ENCODE results near the gene ACAA1.
"Not testable (repeated sequence)": the region's sequence is repeated elsewhere in the genome, so short reads cannot be mapped to it uniquely, and the experiment has no call there.

Gene ACAA1

GRCh38 chr3:38134517-38135143 is 2.3 kb downstream of the ACAA1 start:
- DNase-seq, result not testable (repeated sequence)

- no peak for DNase-seq
Measured at GRCh38 chr3:38133557-38134405, 3.1 kb downstream of the ACAA1 start.

DNA sequence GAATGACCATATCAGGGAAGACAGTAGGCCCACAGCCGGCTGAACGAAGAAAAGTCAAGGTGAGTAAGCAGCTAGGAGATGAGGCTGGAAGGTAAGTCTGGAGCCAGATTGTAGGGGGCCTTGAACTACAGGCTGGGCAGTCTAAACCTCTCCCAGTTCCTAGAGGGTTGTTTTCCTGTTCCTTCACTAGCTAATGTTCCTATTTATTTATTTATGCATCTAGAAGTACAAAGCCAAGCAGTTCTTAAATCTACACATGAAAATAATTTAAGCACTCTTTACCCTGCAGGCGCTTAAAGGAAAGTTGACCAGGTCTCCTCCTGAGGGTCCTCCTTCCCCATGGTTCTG is 3.7 kb downstream of the ACAA1 start:
- DNase-seq, result no peak

- peak; percentile 36 for DNase-seq
Measured at GRCh38 chr3:38131621-38132369, 5.1 kb downstream of the ACAA1 start.

- no peak for DNase-seq
Measured at GRCh38 chr3:38130631-38131065, 6.3 kb downstream of the ACAA1 start.

- DNase-seq, result no peak
Measured at GRCh38 chr3:38129058-38129457, 7.9 kb downstream of the ACAA1 start.

DNA sequence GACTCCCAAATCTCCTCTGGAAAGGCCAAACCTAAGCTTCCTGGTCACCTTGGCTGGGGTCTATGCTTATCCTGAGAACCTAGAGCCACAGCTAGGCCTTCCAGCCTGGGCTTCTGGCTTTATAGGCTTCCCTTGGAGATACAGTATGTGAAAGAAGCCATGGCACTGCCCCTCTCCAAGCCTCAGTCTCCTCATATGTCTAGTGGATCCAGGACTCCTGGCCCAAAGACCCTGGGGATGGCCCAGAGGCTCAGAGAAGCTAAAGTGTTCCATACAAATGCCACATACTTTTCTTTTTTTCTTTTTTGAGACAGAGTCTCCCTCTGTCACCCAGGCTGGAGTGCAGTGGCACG is 8.6 kb downstream of the ACAA1 start:
- no peak for DNase-seq

DNA sequence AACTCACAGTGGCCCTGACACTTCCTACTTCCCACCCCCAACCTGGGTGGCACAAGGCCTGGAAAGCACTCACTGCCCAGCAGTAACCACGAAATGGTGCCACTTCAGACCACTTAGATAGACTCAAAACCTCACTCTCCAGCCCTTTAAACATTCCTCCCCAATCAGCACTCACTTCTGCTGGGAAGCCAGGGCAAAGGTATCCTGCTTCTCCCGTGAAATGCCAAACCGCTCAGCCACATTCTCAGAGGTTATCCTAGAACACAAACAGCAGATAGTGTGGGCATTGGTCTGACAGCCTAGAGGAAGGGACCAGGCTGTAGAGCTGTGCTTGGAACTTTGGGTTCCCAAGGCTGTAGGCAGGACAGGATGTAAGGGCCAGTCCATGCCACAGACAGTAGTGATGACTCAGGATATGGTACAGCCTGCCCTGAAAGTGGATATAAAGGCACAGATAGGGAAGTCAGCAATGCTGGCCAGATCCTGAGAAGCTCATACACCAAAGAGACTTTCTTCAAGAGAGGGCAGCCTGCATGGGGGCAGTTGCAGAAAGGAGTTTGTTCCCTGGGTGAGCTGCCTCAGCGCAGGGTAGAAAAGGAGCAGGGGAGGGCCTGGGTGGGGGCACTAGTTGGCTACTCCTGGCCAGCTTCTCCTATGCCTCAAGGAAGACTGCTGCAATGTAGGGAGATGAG is 9.2 kb downstream of the ACAA1 start:
- no peak for DNase-seq

GRCh38 chr3:38126121-38126892 is 10.6 kb downstream of the ACAA1 start:
- no peak for DNase-seq

DNA sequence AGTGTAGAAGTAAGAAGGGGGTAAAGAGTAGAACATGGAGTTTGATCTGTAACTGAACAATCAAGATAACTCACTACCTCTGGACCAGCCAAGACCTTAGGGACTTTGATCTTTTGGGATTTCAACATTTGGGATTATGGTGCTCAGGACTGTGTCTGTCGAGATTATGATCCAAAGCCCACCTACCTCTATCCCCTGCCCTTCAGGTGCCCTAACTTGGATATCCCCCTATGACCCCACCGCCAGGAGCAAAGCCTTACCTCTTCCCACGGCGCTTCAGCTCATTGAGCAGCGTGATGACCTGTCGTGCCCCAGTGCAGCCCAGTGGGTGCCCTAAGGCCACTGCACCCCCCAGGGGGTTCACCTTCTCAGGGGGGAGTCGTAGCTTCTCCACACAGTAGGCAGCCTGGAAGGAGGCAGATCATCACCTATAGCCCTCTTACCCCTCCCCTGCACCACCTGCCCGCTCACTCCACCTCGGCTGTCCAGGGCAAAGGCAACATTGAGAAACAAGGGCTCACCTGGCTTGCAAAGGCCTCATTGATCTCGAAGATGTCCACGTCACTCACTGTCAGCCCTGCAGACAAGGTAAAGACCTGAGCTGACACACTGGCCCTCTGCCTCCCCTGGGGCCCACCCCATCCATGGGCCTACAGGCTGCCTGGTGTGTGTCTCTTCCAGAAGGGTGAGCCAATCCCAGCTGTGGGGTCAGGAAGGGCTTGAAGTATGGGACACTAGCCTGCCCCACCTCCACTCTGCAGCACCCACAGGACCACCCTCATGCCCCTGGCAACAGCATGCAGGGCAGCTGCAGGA is 11.4 kb downstream of the ACAA1 start:
- DNase-seq, result no peak

- DNase-seq, result no peak
Measured at GRCh38 chr3:38124324-38125122, 12.4 kb downstream of the ACAA1 start.

GRCh38 chr3:38122712-38123290 is 14.1 kb downstream of the ACAA1 start:
- no peak for DNase-seq

DNA sequence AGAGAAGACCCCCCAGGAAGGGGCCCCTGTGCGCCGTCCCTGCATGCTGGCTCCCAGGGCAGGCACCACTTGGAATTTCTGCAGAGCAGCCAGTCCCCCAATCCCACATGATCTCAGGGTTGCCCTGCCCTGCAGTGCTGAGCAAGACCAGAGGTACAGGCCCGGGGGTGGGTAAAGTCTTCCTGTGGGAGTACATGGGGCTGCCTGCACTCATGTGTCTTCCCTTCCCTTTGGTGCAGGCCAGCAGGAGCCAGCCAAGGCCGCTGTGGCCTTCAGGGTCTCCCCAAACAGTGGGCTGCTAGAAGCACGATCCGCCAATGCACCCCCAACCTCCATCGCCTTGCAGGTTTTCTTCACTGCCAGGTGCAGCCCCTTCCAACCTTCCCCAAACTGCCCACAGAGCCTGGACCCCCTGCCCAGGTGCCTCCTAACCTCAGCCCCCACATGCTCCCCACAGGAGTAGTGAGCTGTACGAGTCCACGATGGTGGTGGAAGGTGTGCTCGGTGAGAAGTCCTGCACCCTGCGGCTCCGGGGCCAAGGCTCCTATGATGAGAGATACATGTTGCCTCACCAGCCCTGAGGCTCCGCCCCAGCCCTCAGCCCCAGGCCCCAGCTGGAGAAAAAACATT is 15.0 kb downstream of the ACAA1 start:
- no peak for DNase-seq

- no peak for DNase-seq
Measured at GRCh38 chr3:38121451-38121831, 15.5 kb downstream of the ACAA1 start.

DNA sequence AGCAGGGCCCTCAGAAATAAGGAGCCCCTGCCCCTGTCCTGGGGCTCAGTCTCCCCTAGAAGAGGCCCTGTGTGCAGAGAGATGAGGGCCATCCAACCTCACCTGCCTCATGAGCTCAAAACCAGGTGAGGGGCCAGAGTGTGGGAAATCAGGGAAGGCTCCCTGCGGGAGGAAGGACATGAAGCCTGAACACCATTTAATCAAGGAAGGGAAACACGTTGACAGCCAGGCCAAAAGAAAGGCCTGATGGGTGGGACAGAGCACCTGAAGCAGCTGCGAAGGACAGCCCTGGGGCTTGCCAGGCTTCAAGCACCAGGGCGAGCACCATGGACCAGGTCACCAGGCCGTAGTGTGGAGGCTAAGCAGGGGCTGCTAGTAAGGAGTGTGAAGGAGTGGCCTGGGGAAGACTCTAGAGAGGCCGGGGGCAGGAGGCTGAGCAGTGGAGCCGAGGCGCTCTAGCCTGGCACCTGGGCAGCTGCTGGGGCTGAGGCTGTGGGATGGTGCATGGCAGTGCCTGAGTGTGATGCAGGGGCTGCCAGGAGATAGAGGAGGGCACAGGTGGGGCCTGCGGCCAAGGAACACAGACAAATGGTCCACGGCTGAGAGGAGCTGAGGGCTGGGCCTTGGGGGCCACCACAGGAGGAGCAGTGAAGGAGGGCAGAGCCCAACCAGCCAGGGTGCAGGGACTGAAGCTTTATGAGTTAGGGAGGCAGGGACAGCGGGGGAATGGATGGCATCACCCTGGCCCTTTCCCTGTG is 16.1 kb downstream of the ACAA1 start:
- no peak for DNase-seq

- no peak for DNase-seq
Measured at GRCh38 chr3:38119821-38120692, 16.9 kb downstream of the ACAA1 start.

DNA sequence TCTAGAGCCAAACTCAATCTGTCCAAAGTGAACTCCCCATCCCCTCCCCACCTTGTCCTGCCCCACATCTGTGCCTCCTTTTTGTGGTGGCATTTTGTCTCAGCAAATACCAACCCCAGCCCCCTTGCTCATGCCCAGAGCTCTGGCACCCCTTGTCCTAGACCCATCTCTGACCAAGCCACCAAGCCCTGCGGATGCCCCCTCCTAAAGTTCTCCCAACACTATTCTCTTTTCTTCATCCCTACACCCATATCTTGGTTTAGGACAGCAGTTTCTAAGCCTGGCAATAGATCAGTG is 17.7 kb downstream of the ACAA1 start:
- no peak for DNase-seq

Measured in CD4-positive, alpha-beta T cell treated with Interleukin-21 for 1 hour (primary cell).